Activated CD4-positive, alpha-beta T cell treated with anti-CD3 and anti-CD28 coated beads, Interleukin-2, amount 50 U/mL, for 16 hours (primary cell): ENCODE measurements around the gene MEIS2.

Source experiments
- DNase-seq: peaks from one replicate; pipeline ENCODE4 v3.0.0-alpha.2; 2020

MEIS2 gene

DNA sequence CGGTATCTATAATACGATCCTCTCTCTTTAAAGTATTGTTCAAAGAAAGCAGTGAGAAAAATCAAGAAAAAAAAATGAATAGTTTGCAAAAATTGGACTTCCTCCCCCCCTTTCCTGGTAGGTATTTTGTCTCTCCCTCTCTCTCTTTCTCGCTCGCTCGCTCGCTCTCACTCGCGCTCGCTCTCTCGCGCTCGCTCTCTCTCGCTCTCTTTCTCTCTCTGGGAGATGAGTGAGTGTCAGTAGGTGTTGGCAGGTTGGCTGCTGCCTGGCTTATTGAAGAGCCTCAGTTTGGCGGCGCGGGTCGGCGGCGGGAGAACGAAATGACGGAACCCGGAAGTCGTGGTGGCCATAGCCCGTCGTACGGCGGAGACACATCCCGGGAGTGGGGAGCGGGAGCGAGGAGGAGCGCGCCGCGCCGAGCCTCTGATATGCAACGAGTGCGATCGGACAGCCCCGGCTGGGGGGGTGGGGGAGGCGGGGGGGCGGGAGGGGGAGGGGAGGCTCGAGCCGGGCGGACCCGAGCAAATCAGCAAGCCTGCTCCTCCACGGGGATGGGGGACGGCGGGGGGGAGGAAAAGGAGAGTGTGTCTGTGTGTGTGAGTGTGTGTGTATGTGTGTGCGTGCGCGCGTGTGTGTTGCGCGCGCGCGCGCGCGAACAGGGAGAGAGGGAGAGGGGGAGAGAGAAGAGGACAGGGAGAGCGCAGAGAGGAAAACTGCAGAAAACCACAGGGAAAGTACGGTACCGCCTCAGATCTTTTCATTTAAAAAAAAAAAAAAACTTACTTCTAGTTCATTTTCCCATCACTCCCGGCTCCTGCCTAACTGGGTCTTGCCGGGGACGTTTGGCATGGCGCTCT lies at the start of gene MEIS2:
TSS of gene MEIS2 (minus strand) at position 441 of the 857 bp plus-strand sequence. CDS start 1,083 bp downstream, outside the sequence.
- DNase-seq, result peak; percentile 58

DNA sequence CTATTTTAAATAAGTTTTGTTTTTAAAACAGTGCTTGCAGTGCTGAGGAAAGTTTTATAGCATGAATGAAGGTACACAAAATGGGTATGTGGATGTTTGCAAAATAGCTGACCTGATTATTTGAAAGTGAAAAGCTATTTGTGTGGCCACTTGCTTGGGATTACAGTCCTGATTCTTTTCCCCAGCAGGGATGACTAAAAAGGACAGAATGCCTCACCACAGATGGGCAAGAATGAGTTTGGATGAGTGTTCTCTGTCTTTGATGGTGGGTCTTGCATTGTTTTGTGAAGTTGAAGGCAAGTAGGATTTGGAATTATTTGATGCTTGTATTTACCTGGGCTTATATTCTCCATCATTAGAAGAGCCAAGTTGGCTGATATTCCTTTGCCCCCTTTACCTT lies 48.8 kb upstream of the MEIS2 start:
- no peak for DNase-seq

DNA sequence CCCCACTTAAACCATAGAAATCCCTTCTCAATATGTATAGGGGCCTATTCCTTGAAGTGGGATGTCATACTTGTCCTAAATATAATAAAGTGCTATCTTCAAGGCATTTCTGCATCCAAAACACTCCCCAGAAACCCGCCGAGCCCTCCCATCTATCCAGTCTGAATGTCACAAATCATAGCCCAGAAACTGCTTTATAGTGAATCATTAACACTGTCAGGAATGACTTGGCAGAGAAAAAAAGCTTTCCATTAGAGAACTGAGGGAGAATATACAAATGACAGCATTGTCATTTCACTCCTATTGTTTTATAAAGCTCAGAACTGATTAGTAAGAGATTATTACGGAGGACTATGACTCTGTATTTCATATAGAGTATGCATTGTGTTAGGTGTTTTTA lies 48.4 kb upstream of the MEIS2 start:
- DNase-seq, result no peak

GRCh38 chr15:37143351-37143750 lies 43.0 kb upstream of the MEIS2 start:
- DNase-seq, result no peak

- DNase-seq, result no peak
These were observed 42.0 kb upstream of the MEIS2 start for GRCh38 chr15:37142371-37142770.

DNA sequence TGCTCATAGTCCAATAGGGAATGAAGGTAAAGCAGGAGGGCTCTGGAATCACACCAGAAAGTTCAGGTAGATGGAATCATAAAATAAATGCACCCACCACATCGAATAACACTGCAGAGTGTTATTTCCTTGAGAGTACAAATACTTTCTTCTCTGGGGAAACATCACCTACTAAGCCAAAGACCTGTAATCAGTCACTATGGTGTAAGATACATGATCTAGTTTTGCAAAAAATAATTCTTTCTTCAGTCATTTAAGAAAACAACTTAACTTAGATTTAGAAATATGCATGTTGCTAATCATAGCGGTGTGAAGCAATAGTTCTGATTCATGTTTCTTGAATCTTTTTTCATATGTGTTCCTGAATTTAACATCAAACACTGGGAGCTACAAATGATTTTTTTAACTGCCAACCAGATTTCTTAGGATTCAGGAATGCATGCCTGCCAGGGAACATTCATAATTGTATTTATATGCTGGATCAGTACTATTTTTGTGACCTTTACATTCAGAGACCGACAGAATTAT lies 40.2 kb upstream of the MEIS2 start:
- no peak for DNase-seq

DNA sequence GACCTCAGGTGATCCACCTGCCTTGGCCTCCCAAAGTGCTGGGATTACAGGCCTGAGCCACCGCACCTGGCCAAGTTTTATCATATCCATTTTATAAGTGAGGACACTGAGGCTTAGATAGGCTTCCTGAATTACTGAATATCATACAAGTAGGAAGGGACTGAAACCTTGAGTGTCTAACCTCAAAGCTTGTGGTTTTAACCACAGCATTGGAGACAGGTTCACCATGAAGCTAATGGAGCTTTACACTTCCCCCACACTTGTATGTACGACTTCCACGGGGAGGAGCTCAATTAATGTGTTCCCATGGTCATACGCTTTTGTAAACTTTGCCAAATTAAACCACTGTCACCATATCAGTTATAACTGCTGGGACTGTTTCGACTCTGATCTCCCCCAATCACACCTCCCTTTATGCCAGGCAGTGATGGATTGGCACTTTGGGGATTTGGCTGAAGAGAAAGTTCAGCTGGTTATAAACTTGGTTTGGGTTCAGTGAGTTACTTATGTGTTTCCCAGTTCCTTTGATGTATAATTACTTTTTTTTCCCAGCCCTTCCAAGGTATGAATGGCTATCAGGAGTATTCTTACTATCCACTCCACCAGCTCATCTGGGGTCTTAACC lies 38.4 kb upstream of the MEIS2 start:
- no peak for DNase-seq

DNA sequence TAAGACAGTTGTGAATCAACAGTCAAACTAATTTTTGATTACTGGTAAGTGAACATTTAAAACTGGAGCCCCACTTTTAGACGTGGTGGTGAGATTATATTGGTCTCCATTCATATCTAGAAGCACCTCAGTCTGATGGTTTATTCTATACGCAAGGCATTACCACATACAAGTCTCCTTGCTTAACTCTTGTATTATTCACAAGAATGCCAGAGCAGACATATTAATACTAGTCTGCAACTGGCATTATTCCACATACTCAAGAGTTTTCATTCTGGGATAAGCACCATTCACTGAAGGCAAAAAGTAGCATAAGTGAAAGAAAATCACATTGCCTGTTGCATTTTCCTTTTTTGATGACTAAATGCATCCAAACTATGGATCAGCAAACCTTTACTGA lies 36.9 kb upstream of the MEIS2 start:
- no peak for DNase-seq

GRCh38 chr15:37136666-37137065 lies 36.3 kb upstream of the MEIS2 start:
- no peak for DNase-seq

- DNase-seq, result no peak
These were observed 34.9 kb upstream of the MEIS2 start for GRCh38 chr15:37135225-37135624.

DNA sequence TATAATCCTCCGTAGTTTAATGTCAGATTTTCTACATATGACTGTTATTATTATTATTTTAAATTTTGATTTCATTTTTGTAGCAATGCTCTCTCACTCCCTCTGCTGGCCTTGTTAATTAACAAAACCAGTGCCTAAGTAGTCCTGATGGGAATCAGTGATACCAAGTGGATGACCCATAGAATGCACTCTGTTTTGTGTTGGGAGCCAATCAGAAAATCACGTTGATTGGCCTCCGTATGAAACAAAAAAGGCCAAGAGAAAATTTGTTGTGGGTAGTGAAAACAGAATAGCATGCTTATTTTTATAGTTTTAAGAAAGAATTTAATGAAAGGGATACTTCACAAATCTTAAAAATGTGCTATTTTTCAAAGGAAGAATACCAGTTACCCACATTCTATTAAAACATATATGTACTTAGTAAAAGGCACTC lies 34.4 kb upstream of the MEIS2 start:
- DNase-seq, result peak; percentile 7

DNA sequence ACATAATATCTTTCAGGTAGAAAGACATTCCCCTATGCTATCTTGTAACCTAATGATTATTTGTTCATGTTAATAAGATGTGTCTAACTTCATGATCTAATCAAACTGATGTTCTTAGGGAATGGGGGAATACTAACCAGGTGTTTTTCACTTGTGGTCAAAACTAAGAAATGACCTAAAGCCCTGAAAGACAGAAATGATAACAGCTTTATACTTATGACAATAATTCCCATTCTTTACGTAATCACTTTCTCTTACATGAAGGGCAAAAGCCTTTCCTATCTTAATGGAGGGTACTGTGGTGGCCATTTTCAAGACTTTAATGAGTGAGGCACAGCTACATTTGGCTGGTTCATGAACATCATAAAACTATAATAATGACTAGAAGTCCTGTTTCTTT lies 33.9 kb upstream of the MEIS2 start:
- no peak for DNase-seq

GRCh38 chr15:37133602-37134001 lies 33.3 kb upstream of the MEIS2 start:
- no peak for DNase-seq

DNA sequence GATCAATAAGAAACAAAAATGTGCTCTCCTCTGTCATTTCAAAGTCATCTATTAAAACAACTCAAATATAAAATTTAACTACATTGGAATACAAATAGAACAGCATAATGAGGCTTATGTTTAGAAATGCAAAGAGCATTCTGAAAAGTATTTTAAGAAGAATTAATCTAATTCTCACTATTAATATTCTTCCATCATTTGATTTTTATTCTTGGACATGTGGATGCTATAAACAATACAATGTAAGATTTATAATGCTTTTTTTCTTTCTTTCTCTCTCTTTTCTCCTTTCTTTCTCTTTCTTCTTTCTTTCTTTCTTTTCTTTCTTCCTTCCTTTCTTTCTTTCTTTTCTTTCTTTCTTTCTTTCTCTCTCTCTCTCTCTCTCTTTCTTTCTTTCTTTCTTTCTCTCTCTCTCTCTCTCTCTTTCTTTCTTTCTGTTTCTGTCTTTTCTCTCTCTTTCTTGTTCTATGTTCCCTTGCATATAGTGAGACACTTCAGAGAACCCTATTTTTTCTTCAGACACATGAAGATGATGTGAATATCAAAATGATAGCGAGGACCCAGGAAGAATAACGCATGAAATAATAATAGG lies 32.6 kb upstream of the MEIS2 start:
- DNase-seq, result no peak

DNA sequence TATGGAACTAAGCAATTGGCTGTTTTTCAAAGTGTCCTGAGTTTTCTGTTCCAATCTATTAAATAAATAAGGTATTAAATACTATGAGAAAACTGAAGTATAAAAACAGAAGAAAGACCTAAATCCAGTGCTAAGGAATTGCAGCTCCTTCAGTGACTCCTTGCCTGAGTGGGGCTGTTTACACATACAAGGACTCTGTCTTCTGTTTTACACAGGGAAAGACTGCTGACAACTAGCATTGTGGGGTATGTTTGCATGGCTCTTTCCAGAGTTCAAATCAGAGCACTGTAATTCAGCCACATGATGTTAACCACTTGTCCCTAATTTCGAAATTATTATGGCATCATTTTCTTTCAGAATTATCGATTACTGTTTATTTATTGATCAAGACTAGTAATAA lies 31.3 kb upstream of the MEIS2 start:
- DNase-seq, result no peak

DNA sequence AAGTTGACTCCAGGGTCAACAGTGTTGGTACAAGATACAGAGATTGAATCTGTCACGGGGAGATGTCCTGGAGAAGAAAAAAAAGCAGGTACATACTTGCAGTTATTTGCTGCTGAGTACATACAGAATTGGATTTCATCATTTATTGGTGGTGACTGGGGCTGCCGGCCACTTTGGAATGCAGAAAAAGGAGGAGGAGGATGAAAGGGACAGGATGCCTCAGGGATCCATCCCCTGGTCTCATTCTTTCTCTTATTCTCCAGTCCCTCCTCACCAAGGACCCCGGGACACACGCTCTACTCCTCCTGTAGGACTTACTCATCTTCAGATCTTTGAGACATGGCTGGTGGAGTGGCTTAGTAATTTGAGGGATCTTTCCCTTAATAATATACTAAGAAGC lies 30.0 kb upstream of the MEIS2 start:
- DNase-seq, result no peak

GRCh38 chr15:37125143-37125542 lies 24.8 kb upstream of the MEIS2 start:
- no peak for DNase-seq

- no peak for DNase-seq
These were observed 24.0 kb upstream of the MEIS2 start for GRCh38 chr15:37124331-37124730.

GRCh38 chr15:37122703-37123102 lies 22.4 kb upstream of the MEIS2 start:
- DNase-seq, result no peak

DNA sequence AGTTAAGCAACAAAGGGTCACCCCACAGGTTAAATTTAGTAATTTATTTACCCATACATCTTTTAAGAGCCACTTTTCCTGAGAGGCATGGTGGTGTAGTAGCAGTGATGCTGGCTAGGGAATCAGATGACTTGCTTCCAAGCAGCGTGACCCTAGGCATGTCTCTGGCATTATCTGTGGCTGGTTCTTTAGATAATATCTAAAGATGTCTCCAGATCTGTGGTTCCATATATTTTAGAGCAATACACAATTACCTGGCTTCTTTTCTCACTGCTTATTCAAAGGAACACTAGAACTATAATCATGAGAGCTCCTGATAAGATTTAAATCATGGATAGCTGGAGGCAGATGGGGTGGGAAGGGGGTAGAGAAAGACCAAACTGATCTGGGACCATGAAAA lies 21.1 kb upstream of the MEIS2 start:
- DNase-seq, result no peak

GRCh38 chr15:37117030-37117429 lies 16.7 kb upstream of the MEIS2 start:
- no peak for DNase-seq

- no peak for DNase-seq
These were observed 15.2 kb upstream of the MEIS2 start for GRCh38 chr15:37115538-37115937.

GRCh38 chr15:37112971-37113670 lies 12.8 kb upstream of the MEIS2 start:
- no peak for DNase-seq
